SJCRH30 (cell line): ENCODE data around the gene FBXO34. TPM values are rescaled to one million over a fixed set of nuclear protein-coding genes. Genes with fewer than 3 reads are reported as not detected.

Experiments
- DNase-seq, 2 experiments: peaks; one replicate each; pipeline ENCODE4 v3.0.0-alpha.2; 2015 to 2020
- H3K27ac ChIP-seq: fragments of 250-450 bp; sonication (Bioruptor Pico); 2 replicates; pipeline ENCODE4 v1.5.1; 2020; ENCODE audit warnings: mild to moderate bottlenecking, moderate library complexity
- H3K27me3 ChIP-seq: fragments of 250-450 bp; sonication (Bioruptor Pico); 2 replicates; pipeline ENCODE4 v1.5.1; 2020; ENCODE audit warnings: mild to moderate bottlenecking, moderate library complexity
- H3K36me3 ChIP-seq: fragments of 250-450 bp; sonication (Bioruptor Pico); 2 replicates; pipeline ENCODE4 v1.5.1; 2020; ENCODE audit warnings: mild to moderate bottlenecking, moderate library complexity
- H3K4me1 ChIP-seq: fragments of 250-450 bp; sonication (Bioruptor Pico); 2 replicates; pipeline ENCODE4 v1.5.1; 2020; ENCODE audit warnings: mild to moderate bottlenecking, moderate library complexity
- H3K4me3 ChIP-seq: fragments of 250-450 bp; sonication (Bioruptor Pico); 2 replicates; pipeline ENCODE4 v1.5.1; 2020; ENCODE audit warnings: mild to moderate bottlenecking, moderate library complexity
- H3K9me3 ChIP-seq: fragments of 250-450 bp; sonication (Bioruptor Pico); replicated peaks from 2 replicates; pipeline ENCODE4 v1.5.1; 2020; ENCODE audit warnings: mild to moderate bottlenecking, moderate library complexity
- total RNA-seq: library from RNA; depleted of rRNA; stranded (reverse); fragments of >200 nt; shearing (Covaris generic); gene quantifications from 2 replicates; pipeline ENCODE4 v1.2.3, GENCODE V29; 2014

The FBXO34 gene
- total RNA-seq, 1 experiment from 2014 or later = 19.6 TPM

DNA sequence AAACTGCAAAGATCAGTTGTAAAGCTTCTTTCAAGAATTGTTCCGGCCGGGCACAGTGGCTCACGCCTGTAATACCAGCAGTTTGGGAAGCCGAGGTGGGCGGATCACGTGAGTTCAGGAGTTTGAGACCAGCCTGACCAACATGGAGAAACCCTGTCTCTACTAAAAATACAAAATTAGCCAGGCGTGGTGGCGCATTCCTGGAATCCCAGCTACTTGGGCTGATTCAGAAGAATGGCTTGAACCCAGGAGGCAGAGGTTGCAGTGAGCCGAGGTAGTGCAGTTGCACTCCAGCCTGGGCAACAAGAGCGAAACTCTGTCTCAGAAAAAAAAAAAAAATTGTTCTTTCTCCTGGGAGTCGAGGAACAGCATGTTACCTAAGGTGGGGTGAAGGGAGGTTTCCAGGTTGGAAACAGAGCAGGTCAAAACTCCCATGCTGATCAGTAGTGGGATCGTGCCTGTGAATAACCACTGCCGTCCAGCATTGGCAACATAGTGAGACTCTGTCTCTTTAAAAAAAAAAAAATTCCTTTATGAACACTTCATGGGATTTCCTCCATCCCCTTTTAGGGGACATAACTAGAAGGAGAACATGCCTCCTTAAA is 13.9 kb downstream of the FBXO34 start:
- Histone ChIP-seq H3K27ac (no peak overlapping the region), H3K9me3 (no peaks in the 10 kb centered on the region), H3K4me1 (no peaks in the 10 kb centered on the region), H3K4me3 (no peak overlapping the region), H3K27me3 (no peaks in the 10 kb centered on the region), H3K36me3 (0 out of 2 replicates have a peak, but pooled peaks cover 3% of the 10 kb centered on the region)
- DNase-seq = no peak

- Histone ChIP-seq H3K27ac (no peak overlapping the region), H3K4me1 (no peaks in the 10 kb centered on the region), H3K4me3 (no peak overlapping the region), H3K36me3 (0 out of 2 replicates have a peak, but pooled peaks cover 3% of the 10 kb centered on the region), H3K9me3 (no peaks in the 10 kb centered on the region), H3K27me3 (no peaks in the 10 kb centered on the region)
- no peak for DNase-seq
Observed at GRCh38 chr14:55288439-55288838, 17.2 kb downstream of the FBXO34 start.

DNA sequence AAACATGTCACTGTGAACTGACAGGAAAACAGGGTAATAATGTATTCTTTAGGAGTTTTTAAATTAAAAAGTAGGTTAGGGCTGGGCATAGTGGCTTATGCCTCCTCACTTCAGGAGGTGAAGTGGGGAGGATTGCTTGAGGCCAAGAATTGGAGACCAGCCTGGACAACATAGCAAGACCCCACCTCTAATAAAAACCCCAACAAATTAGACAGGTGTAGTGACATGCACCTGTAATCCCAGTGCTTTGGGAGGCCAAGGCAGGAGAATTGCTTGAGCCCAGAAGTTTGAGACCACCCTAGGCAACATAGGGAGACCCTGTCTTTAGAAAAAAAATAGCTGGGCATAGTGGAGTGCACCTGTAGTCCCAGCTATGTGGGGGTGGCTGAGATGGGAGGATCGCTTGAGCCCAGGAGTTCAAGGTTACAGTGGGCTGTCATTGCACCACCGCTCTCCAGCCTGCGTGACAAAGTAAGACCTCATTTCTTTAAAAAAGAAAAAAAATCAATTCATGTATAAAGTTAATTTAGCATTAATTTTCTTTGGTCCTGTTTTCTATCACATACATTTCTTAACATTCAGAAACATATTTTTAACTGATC is 20.4 kb downstream of the FBXO34 start:
- H3K27ac ChIP-seq = no peak overlapping the region
- DNase-seq = no peak
- 0 out of 2 replicates have a peak, but pooled peaks cover 3% of the 10 kb centered on the region for H3K36me3 ChIP-seq

GRCh38 chr14:55294603-55295002 is 23.4 kb downstream of the FBXO34 start:
- H3K4me1 ChIP-seq = no peaks in the 10 kb centered on the region
- peaks cover 10% of the 10 kb centered on the region; the same call in 1 of the 2 replicates for H3K36me3 ChIP-seq
- H3K4me3 ChIP-seq = no peak overlapping the region
- H3K9me3 ChIP-seq = no peaks in the 10 kb centered on the region
- no peaks in the 10 kb centered on the region for H3K27me3 ChIP-seq
- DNase-seq = no peak
- no peak overlapping the region for H3K27ac ChIP-seq

More for the DNA sequence above, 20.4 kb downstream of the FBXO34 start:
- H3K4me3 ChIP-seq = no peak overlapping the region
- no peaks in the 10 kb centered on the region for H3K4me1 ChIP-seq
- no peaks in the 10 kb centered on the region for H3K9me3 ChIP-seq
- H3K27me3 ChIP-seq = no peaks in the 10 kb centered on the region

- Histone ChIP-seq H3K27ac (no peak overlapping the region), H3K27me3 (no peaks in the 10 kb centered on the region), H3K36me3 (peaks cover 13% of the 10 kb centered on the region; the same call in 1 of the 2 replicates), H3K4me1 (no peaks in the 10 kb centered on the region), H3K9me3 (no peaks in the 10 kb centered on the region), H3K4me3 (no peak overlapping the region)
- no peak for DNase-seq
Observed at GRCh38 chr14:55297611-55298499, 26.6 kb downstream of the FBXO34 start.

GRCh38 chr14:55298500-55298822 is 27.2 kb downstream of the FBXO34 start:
- no peaks in the 10 kb centered on the region for H3K4me1 ChIP-seq
- H3K36me3 ChIP-seq = peaks cover 13% of the 10 kb centered on the region; the same call in 1 of the 2 replicates
- H3K9me3 ChIP-seq = no peaks in the 10 kb centered on the region
- H3K27me3 ChIP-seq = no peaks in the 10 kb centered on the region
- H3K4me3 ChIP-seq = no peak overlapping the region
- H3K27ac ChIP-seq = no peak overlapping the region
- DNase-seq = no peak

GRCh38 chr14:55301437-55302121 is 30.4 kb downstream of the FBXO34 start:
- Histone ChIP-seq H3K36me3 (peaks cover 13% of the 10 kb centered on the region; the same call in 1 of the 2 replicates), H3K4me1 (no peaks in the 10 kb centered on the region), H3K4me3 (no peak overlapping the region), H3K27me3 (no peaks in the 10 kb centered on the region), H3K9me3 (no peaks in the 10 kb centered on the region), H3K27ac (no peak overlapping the region)
- DNase-seq = no peak

DNA sequence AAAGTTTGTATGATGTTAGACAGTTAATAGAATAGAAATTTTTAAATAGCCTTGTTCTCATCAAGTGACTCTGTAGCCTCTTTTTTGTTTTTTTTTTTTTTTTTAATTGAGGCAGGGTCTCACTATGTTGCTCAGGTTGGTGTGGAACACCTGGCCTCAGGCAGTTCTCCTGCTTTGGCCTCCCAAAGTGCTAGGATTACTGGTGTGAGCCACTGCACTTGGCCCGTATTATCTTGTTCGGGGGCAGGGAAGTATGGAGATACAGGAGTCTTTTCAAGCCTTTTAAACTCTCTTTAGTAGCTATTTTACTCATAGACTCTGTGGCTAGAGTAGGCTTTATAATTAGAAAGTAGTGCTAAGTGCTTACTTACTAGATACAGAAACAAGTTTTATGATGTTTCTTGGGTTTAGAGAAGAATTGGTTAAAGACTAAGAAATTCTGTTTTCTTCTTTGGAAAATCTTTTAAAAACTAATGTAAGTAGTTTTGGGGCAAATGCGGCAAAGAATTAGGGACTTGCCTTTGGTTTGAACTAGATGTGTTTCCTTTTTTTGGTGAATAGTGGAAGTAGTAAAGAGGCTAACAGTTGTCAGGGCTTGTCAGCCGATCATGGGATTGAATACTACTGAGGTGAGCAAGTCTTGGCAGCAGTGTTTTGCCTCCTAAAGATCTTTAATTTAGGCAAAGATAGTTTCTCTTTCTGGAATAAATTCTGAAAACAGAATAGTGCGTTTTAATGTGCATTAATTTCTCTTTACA is 31.3 kb downstream of the FBXO34 start:
- no peak for DNase-seq
- Histone ChIP-seq H3K27ac (no peak overlapping the region), H3K27me3 (no peaks in the 10 kb centered on the region), H3K4me3 (no peak overlapping the region), H3K36me3 (peaks cover 13% of the 10 kb centered on the region; the same call in 1 of the 2 replicates), H3K9me3 (no peaks in the 10 kb centered on the region), H3K4me1 (no peaks in the 10 kb centered on the region)

GRCh38 chr14:55303125-55303499 is 31.9 kb downstream of the FBXO34 start:
- H3K9me3 ChIP-seq = no peaks in the 10 kb centered on the region
- H3K4me3 ChIP-seq = no peak overlapping the region
- H3K27me3 ChIP-seq = no peaks in the 10 kb centered on the region
- peaks cover 11% of the 10 kb centered on the region; the same call in 1 of the 2 replicates for H3K36me3 ChIP-seq
- no peak overlapping the region for H3K27ac ChIP-seq
- no peak for DNase-seq
- H3K4me1 ChIP-seq = no peaks in the 10 kb centered on the region

DNA sequence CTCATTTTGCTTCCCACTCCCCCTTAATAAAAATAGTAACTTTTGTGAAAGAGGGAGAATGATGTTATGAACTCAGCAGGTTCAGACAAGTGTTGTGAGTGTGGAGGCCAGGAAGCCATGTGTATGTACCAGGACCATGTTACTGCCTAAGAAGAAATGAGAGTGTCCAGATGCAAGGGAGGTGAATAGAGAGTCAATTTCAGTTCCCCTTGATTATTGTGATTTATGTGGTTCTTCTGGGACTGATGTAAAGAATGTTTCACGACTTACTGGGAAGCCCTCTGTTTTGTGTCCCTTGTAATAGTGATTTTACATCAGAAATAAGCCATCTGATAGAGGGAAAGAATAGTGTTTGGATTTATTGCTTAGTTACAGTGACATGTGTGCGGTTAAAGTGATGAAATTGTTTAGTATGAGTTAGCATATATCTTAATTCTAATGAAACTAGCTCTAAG is 32.5 kb downstream of the FBXO34 start:
- H3K27me3 ChIP-seq = no peaks in the 10 kb centered on the region
- no peaks in the 10 kb centered on the region for H3K9me3 ChIP-seq
- no peak overlapping the region for H3K27ac ChIP-seq
- no peaks in the 10 kb centered on the region for H3K4me1 ChIP-seq
- no peak for DNase-seq
- H3K4me3 ChIP-seq = no peak overlapping the region
- peaks cover 8% of the 10 kb centered on the region; the same call in 1 of the 2 replicates for H3K36me3 ChIP-seq

DNA sequence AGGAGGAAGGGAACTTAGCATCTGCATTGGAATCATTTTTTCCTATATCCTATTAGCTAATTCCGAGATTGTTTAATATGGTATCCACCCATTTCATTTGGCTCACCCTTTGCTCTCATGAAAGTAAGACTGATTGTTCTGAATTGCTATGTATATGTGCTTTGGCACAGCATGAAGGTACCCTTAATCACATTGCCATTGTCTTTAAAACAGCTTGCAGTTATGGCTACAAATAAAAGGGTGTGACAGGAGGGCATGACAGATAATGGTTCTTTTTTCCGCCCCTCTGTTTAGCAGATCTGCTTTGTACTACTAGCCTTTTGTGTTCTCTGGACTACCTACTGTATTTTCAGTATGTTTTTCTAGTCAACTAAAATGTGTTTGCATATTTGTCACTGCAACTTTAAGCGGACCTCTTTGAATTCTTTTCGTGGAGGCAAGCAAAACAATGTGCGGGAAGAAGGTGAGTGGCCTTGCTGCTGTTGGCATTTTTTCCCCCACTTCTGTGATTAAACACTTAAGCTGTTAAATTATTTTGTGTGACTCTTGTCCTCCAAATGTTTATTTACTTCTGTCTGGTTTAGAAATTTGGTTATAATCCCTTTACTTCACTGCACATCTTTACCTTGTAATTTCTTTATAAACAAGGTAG is 35.8 kb downstream of the FBXO34 start:
- no peak for DNase-seq
- Histone ChIP-seq H3K27me3 (no peaks in the 10 kb centered on the region), H3K4me3 (no peak overlapping the region), H3K9me3 (peaks cover 4% of the 10 kb centered on the region), H3K36me3 (no peaks in the 10 kb centered on the region), H3K27ac (no peak overlapping the region), H3K4me1 (no peaks in the 10 kb centered on the region)

DNA sequence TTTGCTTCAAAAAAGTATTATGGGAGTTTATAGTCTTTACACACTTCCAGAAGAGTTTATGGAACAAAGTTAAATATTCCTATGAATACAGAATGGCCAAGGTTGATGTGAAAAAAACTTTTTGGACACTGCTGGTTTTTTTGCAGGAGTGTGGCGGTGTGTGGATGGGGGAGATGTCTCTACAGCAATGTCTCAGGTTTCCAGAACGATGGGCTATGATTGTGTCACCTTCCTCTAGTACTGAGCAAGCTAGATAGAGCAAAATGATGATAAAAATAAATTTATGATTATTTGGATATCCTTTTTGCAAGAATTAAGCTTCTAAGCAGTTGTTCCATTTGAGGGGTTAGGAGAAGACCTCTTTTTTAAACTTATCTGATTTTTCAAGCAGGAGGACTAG is 37.9 kb downstream of the FBXO34 start:
- Histone ChIP-seq H3K9me3 (peaks cover 7% of the 10 kb centered on the region), H3K36me3 (no peaks in the 10 kb centered on the region; the same call in 1 of the 2 replicates), H3K4me3 (no peak overlapping the region), H3K27ac (no peak overlapping the region), H3K27me3 (no peaks in the 10 kb centered on the region), H3K4me1 (no peaks in the 10 kb centered on the region)
- no peak for DNase-seq

DNA sequence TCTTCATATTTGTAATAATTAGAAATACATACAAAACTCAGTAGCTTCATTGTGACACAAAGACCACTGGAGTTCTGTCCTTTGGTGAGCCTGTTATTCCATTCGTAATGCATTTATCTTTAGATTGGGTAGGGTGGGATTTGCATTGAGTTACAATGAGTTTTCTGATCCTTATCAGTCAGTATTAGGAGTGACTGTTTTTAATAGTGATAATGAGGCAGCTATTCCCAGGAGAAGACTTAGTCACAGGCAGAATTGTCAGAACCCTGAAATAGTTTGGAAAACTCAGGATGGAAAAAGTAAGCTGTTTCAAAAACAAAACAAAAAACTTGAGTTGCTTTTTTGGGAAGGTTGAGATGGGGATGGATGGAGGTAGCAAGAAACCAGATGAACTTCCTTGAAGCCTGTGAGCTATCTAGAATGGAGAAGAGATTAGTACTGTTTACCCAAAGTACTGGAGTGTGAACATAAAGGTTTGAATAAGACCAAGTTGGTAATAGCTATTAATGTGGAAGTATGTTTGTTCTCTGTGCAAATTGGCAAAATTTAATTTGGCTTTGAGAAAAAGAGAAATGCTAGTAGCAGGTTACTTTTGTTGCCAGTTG is 38.6 kb downstream of the FBXO34 start:
- Histone ChIP-seq H3K4me1 (no peaks in the 10 kb centered on the region), H3K4me3 (no peak overlapping the region), H3K27ac (no peak overlapping the region)

More for the DNA sequence above, 38.6 kb downstream of the FBXO34 start:
- peaks cover 7% of the 10 kb centered on the region for H3K9me3 ChIP-seq
- H3K27me3 ChIP-seq = no peaks in the 10 kb centered on the region
- H3K36me3 ChIP-seq = no peaks in the 10 kb centered on the region; the same call in 1 of the 2 replicates
- no peak for DNase-seq
